HuH-7.5 (cell line): ENCODE results near the gene ITM2A.

Experiments
- DNase-seq: peaks from one replicate; pipeline ENCODE4 v3.0.0; 2011; ENCODE audit warnings: low spot score

ITM2A gene

GRCh38 chrX:79366873-79367749 is at the start of gene ITM2A:
Gene ITM2A, minus strand, starts transcription at chrX:79367334. Its CDS starts 119 bp downstream, at chrX:79367215.
- no peak for DNase-seq

- DNase-seq: no peak
These were observed 47.9 kb upstream of the ITM2A start for GRCh38 chrX:79415056-79415455.

GRCh38 chrX:79413963-79414362 is 46.8 kb upstream of the ITM2A start:
- no peak for DNase-seq

- no peak for DNase-seq
These were observed 45.8 kb upstream of the ITM2A start for GRCh38 chrX:79412972-79413371.

GRCh38 chrX:79412166-79412565 is 45.0 kb upstream of the ITM2A start:
- no peak for DNase-seq

GRCh38 chrX:79409657-79410056 is 42.5 kb upstream of the ITM2A start:
- no peak for DNase-seq

- no peak for DNase-seq
These were observed 41.6 kb upstream of the ITM2A start for GRCh38 chrX:79408623-79409322.

GRCh38 chrX:79400623-79401022 is 33.5 kb upstream of the ITM2A start:
- DNase-seq: no peak

GRCh38 chrX:79375340-79375739 is 8.2 kb upstream of the ITM2A start:
- no peak for DNase-seq

- no peak for DNase-seq
These were observed 4.5 kb upstream of the ITM2A start for GRCh38 chrX:79371640-79372039.

GRCh38 chrX:79371101-79371500 is 4.0 kb upstream of the ITM2A start:
- DNase-seq: no peak

- DNase-seq: no peak
These were observed 2.7 kb upstream of the ITM2A start for GRCh38 chrX:79369871-79370270.

GRCh38 chrX:79368441-79368840 is 1.3 kb upstream of the ITM2A start:
- no peak for DNase-seq

- no peak for DNase-seq
These were observed 773 bp upstream of the ITM2A start for GRCh38 chrX:79367907-79368306.

GRCh38 chrX:79366556-79366872 is 620 bp downstream of the ITM2A start:
- DNase-seq: no peak

- no peak for DNase-seq
These were observed 1.5 kb downstream of the ITM2A start for GRCh38 chrX:79365591-79365990.

GRCh38 chrX:79364306-79364705 is 2.8 kb downstream of the ITM2A start:
- DNase-seq: no peak

GRCh38 chrX:79361192-79361870 is 5.8 kb downstream of the ITM2A start:
- DNase-seq: no peak

- DNase-seq: no peak
These were observed 30.0 kb downstream of the ITM2A start for GRCh38 chrX:79336869-79337815.

- DNase-seq: no peak
These were observed 37.1 kb downstream of the ITM2A start for GRCh38 chrX:79330022-79330421.

GRCh38 chrX:79325263-79325958 is 41.7 kb downstream of the ITM2A start:
- DNase-seq: no peak
